HG02943 (cell line): Measurements from ENCODE around the gene VSTM1.

Source experiments
- ATAC-seq: cut with Tn5 transposase; IDR thresholded peaks from one replicate; pipeline ENCODE4 v1.9.1; 2021; ENCODE audit warnings: mild to moderate bottlenecking, low read depth, moderate library complexity; ENCODE audit not compliant: unreplicated experiment

The VSTM1 gene

GRCh38 chr19:54013866-54014265 lies 49.8 kb downstream of the VSTM1 start:
- no peak for ATAC-seq

- no peak for ATAC-seq
Measured at GRCh38 chr19:54011507-54012211, 52.0 kb downstream of the VSTM1 start.

- no peak for ATAC-seq
Measured at GRCh38 chr19:54010474-54010873, 53.2 kb downstream of the VSTM1 start.

- no peak for ATAC-seq
Measured at GRCh38 chr19:54009440-54009839, 54.3 kb downstream of the VSTM1 start.

- no peak for ATAC-seq
Measured at GRCh38 chr19:54002495-54003315, 61.0 kb downstream of the VSTM1 start.

GRCh38 chr19:54001496-54001895 lies 62.2 kb downstream of the VSTM1 start:
- ATAC-seq, result no peak

GRCh38 chr19:53999694-54000093 lies 64.0 kb downstream of the VSTM1 start:
- ATAC-seq, result no peak

- ATAC-seq, result no peak
Measured at GRCh38 chr19:53998223-53998622, 65.5 kb downstream of the VSTM1 start.

- ATAC-seq, result no peak
Measured at GRCh38 chr19:53994811-53995210, 68.9 kb downstream of the VSTM1 start.

GRCh38 chr19:53993448-53993847 lies 70.2 kb downstream of the VSTM1 start:
- no peak for ATAC-seq

- ATAC-seq, result no peak
Measured at GRCh38 chr19:53992815-53993214, 70.9 kb downstream of the VSTM1 start.

GRCh38 chr19:53992211-53992610 lies 71.5 kb downstream of the VSTM1 start:
- no peak for ATAC-seq

- ATAC-seq, result no peak
Measured at GRCh38 chr19:53991224-53992113, 72.2 kb downstream of the VSTM1 start, which contains the start of gene CACNG6. TSS of gene CACNG6 (plus strand) at chr19:53991637. CDS start at chr19:53992878, 1,241 bp downstream.
